Adrenal gland (tissue), 5 donors: ENCODE results near the gene EIF2S2.

ENCODE experiments used
- CTCF ChIP-seq, 6 experiments: fragments of 450-650 bp in 4 of 6; fragments of 200-600 bp in 2 of 6; sonication (generic) in 1 of 6; IDR thresholded peaks; 1 replicate in 5 of 6; 2 replicates in 1 of 6; pipeline versions ENCODE4 v1.5.1 to v1.8.0; 2016 to 2021; ENCODE audit warnings: antibody characterized with exemption in 6 of 6, mild to moderate bottlenecking in 2 of 6, moderate library complexity in 1 of 6
- POLR2A ChIP-seq, 2 donors: fragments of 450-650 bp; IDR thresholded peaks; one replicate each; pipeline ENCODE4 v1.6.1; 2017; ENCODE audit warnings: antibody characterized with exemption in 2 of 2, mild to moderate bottlenecking in 2 of 2, moderate library complexity in 1 of 2
- donor health status: DM: no; HTN: no; CAD: no.

GRCh38 chr20:34110025-34110744 is 1.9 kb downstream of the EIF2S2 start:
- TF ChIP-seq CTCF (IDR thresholded peaks at IDR 0.05) (peak in 1 of 6 experiments; percentile 9), POLR2A (IDR thresholded peaks at IDR 0.05) (no peak)
